SH-SY5Y (cell line): ENCODE results near the gene ABHD12.

ENCODE experiments used
- GATA2 ChIP-seq: IDR thresholded peaks from 2 replicates; pipeline ENCODE4 v1.6.1; 2011; ENCODE audit warnings: mild to moderate bottlenecking, low read depth, low read length
- GATA3 ChIP-seq: IDR thresholded peaks from 2 replicates; pipeline ENCODE4 v1.6.1; 2011; ENCODE audit warnings: low read depth, mild to moderate bottlenecking, low read length, moderate library complexity

DNA sequence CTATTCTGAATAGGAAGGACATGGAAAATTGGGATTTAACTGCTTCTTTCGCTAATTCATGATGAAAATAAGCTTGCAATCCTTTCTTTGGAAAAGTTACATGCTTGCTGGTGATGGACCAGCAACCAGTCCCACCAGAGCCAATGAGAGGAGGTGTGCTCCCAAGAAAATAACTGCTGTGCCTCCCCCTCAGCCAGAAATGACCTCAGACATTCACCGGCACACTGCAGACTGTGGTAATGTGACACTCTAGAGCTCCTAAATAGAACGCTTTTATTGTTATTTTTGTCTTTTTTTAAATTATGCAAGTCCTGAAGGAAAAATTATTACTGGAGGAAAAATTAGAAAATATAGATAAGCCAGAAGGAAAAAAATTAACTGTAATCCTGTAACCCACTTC is 140.1 kb downstream of the ABHD12 start:
- TF ChIP-seq GATA2 (no peak), GATA3 (no peak)
